Stimulated activated CD8-positive, alpha-beta memory T cell treated with anti-CD3 and anti-CD28 coated beads, Interleukin-12 subunit alpha, Interleukin-12 subunit beta, amount 100 ng/mL, for 24 hours (primary cell): ENCODE data around the gene TRPM2.
"Not testable (repeated sequence)": the region's sequence is repeated elsewhere in the genome, so short reads cannot be mapped to it uniquely, and the experiment has no call there.

Experiments used
- DNase-seq: peaks from one replicate; pipeline ENCODE4 v3.0.0-alpha.2; 2020; ENCODE audit errors: extremely low read depth

Gene TRPM2

GRCh38 chr21:44462086-44462833 is 108.8 kb downstream of the TRPM2 start:
- no peak for DNase-seq

GRCh38 chr21:44462834-44463200 is 109.4 kb downstream of the TRPM2 start:
- no peak for DNase-seq

DNA sequence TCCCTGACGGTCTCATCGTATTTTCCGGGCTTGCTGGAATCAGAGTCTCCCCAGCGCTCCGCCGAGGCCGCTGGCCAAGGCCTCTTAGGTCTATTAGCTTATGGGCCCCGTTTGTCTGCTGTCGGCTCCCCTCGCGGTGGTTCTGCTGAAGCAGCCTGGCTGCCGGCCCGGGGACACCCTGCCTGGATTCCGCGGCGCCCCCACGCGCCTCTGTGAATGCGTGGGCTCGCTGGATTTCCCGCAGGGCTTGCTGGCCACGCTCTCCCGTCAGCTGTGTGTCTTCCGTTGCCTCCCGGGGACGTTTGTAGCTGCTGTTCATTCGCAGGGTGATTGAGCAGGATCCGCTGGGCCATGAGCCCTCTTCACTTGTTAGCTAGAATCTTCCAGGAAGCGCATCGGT is 110.3 kb downstream of the TRPM2 start:
- DNase-seq = no peak

DNA sequence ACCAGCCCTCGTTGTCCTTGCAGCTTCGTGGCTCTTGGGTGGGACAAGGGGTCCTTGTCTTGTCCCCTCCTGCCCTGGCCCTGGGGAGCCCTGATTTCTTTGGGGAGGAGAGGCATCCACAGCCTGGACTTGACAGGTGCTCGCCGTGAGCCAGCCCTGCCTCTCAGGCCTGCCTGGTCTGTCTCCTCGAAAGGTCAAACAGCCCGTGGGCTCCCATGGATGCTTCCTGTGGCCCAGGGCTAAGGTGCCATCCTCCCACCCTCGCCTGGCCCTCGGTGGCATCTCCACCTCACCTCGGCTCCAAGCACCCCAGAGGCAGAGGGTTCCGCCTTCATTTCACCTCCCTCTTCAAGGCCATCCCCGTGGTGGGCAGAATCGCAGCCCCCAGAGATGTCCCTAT is 110.9 kb downstream of the TRPM2 start:
- no peak for DNase-seq

- no peak for DNase-seq
Measured at GRCh38 chr21:44466351-44466954, 113.0 kb downstream of the TRPM2 start.

GRCh38 chr21:44466996-44467858 is 113.8 kb downstream of the TRPM2 start:
- no peak for DNase-seq

- DNase-seq = no peak
Measured at GRCh38 chr21:44467859-44468195, 114.4 kb downstream of the TRPM2 start.

- no peak for DNase-seq
Measured at GRCh38 chr21:44471341-44471740, 117.9 kb downstream of the TRPM2 start.

DNA sequence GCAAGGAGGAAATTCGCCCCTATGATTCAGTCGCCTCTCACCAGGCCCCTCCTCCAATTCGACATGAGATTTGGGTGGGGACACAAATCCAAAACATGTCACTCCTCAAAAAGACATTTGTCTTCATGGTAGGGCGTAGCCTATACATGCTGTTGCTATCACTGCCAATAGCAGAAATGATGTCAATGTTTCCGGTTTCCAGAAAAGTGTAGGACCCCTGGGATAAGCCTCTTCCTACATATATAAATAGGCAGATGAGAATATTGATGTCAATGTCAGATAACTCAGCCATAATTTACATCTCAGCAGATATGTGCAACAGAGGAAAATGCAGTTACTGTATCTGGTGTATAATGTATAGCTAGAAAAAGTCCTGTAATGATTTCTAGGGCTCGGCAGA is 118.6 kb downstream of the TRPM2 start:
- no peak for DNase-seq

GRCh38 chr21:44473915-44474555 is 120.6 kb downstream of the TRPM2 start:
- no peak for DNase-seq

DNA sequence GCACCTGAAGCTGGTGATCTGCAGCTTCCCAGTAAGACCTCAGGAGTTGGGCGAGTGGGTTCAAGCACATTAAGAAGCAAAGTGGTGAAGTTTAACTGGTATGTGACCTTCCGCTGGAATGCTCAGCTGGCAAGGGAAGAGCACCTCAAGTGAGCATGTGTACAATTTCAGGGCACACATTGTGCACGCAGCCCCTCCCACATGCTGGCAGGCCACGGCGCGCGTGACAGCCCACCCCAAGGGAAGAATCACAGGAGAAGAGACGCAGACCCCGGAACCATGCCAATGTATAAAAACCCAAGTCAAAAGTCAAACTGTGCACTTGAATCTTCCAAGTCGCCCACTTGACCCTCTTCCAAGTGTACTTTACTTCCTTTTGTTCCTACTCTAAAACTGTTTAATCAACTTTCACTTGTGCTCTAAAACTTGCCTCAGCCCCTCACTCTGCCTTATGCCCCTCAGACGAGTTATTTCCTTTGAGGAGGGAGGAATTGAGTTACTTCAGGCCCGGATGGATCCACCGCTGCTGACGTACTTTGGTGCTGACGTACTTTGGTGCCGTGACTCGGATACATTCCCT is 121.9 kb downstream of the TRPM2 start:
- DNase-seq = no peak

DNA sequence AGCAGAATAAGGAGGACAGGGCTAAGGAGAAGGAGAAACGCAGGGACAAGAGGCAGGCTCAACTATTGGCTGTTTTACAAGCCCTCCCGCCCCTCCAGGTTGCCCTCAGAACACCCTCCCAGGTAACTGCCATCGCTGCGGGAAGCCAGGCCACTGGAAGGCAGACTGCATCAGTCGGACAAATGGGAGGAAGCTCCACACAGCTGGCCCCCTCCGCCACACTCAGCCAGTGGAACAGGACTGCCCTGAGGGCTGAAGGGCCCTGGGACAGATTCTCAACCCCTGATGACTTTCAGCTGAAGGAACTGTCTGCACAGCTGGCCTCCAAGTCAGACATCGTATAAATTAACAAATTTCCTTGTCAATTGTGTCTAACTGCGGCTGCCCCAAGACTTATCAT is 123.7 kb downstream of the TRPM2 start:
- DNase-seq = no peak

- no peak for DNase-seq
Measured at GRCh38 chr21:44477712-44478111, 124.3 kb downstream of the TRPM2 start.

DNA sequence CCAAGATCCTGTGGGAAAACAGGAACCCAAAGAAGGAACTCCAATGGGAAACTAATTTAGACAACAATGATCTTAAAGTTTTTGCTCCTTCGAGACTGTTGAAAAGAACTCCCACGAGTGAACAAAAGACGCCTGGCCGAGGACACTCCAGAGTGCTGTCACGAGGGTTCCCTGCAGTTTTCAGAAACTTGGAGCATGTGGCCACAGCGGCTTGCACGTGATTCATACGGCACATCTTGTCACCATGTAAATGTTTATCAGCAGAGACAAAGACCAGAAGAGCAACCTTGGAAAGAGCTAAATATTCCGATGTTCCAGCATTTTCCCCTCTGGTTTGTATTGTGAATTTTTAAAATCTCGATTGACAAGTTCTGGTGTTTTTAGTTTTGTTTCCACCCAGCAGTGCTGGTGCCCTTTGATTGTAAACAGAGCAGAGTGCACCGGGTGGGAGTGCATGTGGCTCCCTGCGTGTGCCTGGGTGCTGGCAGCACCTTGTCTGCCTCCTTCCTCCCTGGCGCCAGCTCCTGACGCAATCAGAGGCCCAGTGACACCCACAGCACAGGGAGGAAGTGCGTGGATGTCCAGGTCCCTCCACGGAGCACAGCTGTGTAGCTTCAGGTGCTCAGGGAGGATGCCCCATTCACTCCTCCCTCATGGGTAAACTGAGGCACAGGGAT is 124.8 kb downstream of the TRPM2 start:
- no peak for DNase-seq

- no peak for DNase-seq
Measured at GRCh38 chr21:44478801-44479167, 125.4 kb downstream of the TRPM2 start.

- DNase-seq = not testable (repeated sequence)
Measured at GRCh38 chr21:44479556-44480199, 126.3 kb downstream of the TRPM2 start.

DNA sequence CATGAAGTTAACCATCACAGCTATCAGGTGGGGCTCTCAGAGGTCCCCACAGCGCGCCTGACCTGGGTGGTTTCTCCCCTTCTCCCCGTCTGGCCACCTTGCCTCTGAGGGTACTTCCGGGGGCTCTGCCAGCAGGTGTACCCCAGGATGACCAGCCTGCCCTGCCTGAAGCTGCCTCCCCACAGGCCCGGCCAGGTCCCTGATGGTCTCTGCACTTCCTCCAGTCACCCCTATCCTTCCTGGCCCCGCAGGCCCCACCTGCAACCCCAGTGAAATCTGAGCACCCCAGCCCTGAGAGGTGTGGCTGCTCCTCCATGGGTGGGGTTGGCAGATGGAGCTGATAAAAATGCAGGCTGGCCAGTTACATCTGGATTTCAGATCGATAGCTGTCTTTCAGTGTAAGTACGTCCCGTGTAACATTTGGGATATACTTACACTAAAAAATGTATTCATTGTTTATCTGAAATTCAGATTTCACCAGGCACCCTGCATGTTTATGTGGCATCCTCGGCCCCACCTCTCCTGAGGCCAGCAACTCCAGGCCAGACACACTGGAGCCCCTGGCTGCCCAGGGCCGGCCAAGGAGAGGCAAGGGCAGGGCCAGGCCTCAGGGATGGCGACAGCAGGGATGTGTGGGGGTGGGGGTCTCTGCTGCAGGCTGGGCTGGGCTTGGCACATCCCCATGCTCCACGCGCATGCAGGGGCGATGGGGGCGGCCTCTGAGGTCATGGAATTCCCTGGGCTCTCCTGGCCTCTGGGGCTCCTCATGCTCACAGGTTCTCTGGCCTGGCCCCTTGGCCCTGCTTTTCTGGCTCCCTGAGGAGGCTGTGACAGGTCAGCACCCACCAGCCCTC is 127.0 kb downstream of the TRPM2 start:
- DNase-seq = no peak

DNA sequence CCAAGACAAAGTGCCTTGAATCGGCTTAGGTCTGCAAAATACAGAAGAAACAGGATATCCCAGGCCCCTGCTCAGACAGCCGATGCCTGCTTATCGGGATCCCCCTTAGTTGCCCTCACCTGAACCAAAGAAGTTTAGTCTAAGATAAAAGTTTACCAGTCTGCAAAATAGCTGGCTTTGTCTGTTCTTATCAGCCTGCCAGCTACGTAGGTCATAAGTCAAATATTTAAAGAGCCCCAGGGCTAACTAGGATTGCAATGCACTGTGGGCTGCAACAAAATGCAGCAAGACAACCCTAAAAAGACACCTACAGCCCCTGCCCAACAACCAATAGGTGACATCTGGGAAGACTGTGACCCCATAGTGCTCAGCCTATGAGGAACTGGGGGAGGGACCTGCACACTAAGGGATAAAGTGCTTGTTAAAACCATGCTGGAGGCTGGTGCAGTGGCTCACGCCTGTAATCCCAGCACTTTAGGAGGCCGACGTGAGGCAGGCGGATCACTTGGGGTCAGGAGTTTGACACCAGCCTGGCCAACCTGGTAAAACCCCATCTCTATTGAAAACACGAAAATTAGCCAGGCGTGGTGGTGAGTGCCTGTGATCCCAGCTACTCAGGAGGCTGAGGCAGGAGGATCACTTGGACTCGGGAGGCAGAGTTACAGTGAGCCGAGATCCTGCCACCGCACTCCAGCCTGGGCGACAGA is 129.3 kb downstream of the TRPM2 start:
- no peak for DNase-seq
